DOHH2 (cell line): ENCODE measurements around the gene XKR7.

Experiments used
- CTCF ChIP-seq: fragments of 200-600 bp; sonication (generic); IDR thresholded peaks from one replicate; pipeline ENCODE4 v1.5.1; 2014; ENCODE audit warnings: antibody characterized with exemption, mild to moderate bottlenecking, low read depth, low read length; ENCODE audit not compliant: poor library complexity, severe bottlenecking
- EZH2phosphoT487 ChIP-seq: fragments of 200-600 bp; sonication (generic); IDR thresholded peaks from 2 replicates; pipeline ENCODE4 v1.6.1; 2017; ENCODE audit warnings: borderline replicate concordance, mild to moderate bottlenecking, antibody characterized with exemption, low read length, moderate library complexity, mixed read lengths

GRCh38 chr20:31972471-31973021 is 4.6 kb downstream of the XKR7 start:
- TF ChIP-seq CTCF: no peak
- TF ChIP-seq EZH2phosphoT487: no peak
